HG02884 (cell line): ENCODE results near the gene DCHS2.

ENCODE experiments used
- ATAC-seq: cut with Tn5 transposase; IDR thresholded peaks from one replicate; pipeline ENCODE4 v1.9.1; 2021; ENCODE audit warnings: mild to moderate bottlenecking, moderate library complexity; ENCODE audit not compliant: unreplicated experiment

The DCHS2 gene, protein sequence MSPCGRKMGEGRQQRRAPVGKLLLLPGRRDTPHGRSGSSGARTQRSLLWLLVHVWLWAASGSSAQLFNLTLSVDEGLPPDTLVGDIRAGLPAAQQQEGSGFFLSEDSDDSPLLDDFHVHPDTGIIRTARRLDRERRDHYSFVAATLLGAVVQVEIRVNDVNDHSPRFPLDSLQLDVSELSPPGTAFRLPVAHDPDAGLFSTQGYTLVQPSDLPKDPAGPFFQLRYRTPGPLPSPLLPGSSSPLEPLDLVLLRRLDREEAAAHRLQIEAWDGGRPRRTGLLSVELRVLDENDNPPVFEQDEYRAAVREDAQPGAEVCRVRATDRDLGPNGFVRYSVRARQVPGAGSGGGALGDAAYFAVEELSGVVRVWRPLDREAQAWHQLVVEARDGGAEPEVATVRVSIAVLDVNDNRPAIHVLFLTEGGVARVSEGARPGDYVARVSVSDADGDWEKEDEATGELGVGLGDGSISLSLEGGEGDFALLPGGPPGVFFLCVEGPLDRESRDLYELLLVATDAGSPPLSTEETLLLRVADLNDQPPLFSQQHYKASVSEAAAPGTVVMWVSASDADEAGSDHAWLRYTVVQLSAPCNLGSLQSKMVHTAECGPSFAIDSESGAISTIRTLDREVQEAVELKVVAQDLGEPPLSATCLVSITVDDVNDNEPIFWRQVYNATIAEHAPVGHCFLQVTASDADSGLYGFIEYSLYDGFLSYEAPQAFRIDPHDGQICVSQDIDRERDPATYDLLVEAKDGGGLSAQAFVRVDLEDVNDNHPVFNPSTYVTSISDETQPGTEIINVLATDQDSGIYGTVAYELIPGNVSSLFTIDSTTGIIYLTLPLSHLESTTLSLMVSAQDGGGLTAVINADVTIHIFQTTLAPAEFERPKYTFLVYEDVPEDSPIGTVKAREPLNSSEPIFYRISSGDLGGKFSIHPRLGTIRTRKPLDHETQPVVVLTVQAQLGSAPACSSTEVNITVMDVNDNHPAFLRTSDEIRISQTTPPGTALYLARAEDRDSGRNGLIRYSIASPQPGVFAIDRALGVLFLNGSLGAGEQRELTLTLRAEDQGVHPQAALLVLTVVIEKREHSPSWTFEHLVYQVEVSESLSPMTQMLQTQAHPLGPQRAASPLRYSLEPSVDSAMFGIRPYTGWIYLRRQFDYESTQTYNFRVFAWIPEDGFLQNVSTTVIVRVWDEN (N-terminal part only)

GRCh38 chr4:154491341-154492271 is at the start of gene DCHS2:
DCHS2 (minus strand) TSS chr4:154491799; CDS start chr4:154491355, 444 bp downstream.
- peak; percentile 53 for ATAC-seq

- ATAC-seq: no peak
These were observed 42.7 kb upstream of the DCHS2 start for GRCh38 chr4:154534296-154534695.

- ATAC-seq: no peak
These were observed 38.3 kb upstream of the DCHS2 start for GRCh38 chr4:154529728-154530519.

- no peak for ATAC-seq
These were observed 37.3 kb upstream of the DCHS2 start for GRCh38 chr4:154528869-154529268.

DNA sequence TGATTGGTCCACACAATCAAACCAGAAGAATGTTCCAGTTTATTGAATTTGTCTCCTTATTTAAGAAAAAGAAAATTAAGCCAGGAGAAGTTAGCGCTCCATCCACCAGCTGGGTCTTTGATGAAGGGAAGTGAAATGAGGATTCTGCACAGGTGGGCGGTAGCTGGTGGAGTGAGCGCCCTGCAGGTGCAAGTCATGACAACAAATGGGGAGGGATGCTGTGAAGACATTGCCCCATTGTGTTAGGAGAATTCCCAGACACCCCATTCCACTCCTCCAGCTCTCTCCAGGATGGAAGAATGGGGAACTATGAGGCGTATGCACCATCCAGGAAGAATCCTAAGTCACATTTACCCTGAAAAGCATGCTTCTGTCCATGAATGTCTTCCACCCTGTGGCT is 35.7 kb upstream of the DCHS2 start:
- ATAC-seq: no peak

DNA sequence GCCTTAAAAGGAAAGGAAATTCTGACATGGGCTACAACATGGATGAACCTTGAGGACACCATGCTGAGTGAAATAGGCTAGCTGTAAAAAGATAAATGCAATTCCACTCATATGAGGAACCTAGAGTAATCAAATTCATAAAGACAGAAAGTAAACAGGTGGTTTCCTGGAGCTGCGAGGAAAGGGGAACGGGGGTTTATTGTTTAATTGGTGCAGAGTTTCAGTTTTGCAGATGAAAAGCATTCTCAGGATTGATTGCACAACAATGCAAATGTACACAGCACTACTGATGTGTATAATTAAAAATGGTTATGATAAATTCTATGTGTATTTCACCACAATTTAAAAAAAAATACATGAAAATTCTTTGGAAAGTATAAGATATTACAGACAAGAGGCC is 34.6 kb upstream of the DCHS2 start:
- no peak for ATAC-seq

DNA sequence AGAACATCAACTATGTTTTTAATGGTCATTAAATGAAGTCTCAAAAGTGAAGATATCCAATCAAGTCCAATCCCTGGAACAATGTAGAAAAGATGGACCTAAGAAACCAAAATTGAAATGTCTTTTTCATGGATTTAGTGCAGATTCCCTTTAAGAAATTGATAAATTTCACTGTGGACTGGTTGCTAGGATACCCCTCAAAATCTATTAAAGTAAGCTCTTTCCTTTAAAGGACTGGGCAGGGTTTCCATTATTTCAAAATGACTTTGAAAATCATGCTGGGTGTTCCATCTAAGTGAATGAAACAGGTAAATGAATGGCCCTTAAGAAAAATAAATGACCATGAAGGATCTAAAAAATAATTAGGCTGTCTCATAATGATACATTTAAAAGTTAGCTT is 30.0 kb upstream of the DCHS2 start:
- ATAC-seq: no peak

DNA sequence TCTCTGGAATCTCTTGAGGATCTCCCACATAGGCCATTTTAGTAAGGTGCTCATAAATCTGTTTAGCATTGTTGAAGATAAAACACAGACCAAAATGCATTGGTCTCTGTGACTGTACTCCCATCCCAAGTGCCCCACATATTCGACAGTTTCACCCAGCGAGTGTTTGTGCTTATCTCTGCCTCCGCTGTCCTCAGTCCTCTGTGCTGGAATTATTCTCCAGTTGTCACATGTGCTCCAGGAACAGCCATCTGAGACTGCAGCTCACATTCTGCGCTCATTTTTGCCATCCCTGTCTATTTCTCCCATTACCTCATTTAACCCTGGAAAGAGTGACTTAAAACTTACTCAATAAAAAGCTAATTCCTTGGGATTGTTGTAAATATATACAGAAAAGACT is 27.6 kb upstream of the DCHS2 start:
- no peak for ATAC-seq

GRCh38 chr4:154517591-154517990 is 26.0 kb upstream of the DCHS2 start:
- no peak for ATAC-seq

DNA sequence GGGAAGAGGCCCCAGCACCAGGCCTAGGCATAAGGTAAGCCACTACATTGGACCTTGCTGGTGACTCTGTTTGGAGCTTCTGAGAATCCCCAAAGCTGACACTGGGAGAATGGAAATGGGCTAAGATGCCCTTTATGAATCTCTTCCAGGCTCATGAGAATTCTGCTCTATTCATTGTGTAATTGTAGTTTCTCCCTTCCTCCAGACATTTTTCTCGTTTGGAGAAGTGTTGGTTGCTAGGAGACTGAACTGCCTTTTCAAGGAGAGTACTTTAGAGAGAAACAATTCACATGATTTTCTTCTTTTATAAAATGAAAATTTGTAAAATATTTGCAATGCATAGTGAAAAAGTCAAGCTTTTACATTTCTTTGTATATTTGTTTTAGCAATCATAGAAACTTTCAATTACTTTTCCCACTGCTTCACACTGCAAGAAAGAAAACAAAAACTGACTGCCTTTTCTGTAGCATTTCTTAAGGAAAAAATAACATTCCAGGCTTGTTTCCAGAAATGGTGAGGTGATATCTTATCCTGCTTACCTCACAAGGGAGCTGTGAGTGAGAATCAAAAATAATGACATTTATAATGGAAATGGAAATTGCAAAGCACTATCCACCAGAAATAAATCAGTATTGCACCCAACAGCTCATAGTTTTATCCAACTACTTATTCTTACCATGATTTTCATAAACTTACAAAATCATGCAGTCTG is 24.9 kb upstream of the DCHS2 start:
- ATAC-seq: no peak

DNA sequence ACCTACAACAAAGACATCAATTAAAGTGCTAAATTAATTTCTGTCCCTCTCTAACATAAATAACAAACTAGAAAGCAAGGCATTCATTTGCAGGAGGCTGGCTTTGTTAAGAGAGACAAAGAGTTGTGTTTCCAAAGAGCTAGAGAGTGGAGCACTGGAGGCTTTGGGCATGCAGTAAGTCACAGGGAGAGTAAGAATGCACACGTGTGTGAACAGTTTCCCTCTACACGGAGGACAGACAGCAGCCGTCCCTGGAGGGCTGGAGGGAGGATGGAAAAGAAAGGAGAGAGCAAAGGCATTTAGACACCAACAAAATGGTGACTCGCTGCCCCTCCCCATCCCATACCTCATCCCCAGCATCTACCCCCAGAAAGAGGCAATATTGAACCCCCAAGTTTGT is 20.4 kb upstream of the DCHS2 start:
- no peak for ATAC-seq

DNA sequence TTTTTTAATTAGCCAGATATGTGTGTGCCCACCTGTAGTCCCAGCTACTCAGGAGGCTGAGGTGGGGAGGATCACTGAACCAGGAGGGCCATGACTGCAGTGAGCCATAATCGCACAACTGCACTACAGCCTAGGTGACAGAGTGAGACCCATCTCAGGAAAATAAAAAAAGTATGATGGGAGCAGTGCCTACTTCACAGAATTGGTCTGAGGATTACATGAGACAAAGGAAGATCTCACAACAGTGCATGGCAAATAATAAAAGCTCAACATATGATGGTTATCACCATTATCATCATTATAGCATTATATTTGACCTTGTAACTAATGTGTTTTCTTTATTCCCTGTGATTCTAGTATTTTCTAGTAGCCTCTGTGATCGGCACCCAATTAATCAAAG is 19.9 kb upstream of the DCHS2 start:
- no peak for ATAC-seq

- no peak for ATAC-seq
These were observed 15.6 kb upstream of the DCHS2 start for GRCh38 chr4:154507156-154507555.

- no peak for ATAC-seq
These were observed 14.7 kb upstream of the DCHS2 start for GRCh38 chr4:154506253-154506652.

DNA sequence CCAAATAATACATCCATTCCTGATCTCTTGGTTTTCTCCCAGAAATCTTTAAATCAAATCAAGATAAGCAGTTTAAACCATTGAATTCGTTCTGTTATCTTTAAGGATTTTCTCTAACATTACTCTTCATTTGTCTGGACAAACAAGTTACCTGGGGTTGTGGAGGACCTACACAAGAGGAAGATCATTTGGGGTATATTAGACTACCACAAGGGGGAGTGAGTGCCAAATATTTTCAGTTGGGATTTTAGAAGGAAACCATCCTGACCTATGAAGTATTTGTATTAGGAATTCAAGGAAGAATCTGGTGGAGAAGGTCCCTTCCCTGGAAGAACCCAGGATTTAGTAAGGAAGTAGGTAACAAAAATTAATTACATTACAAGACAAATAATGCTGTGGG is 12.0 kb upstream of the DCHS2 start:
- ATAC-seq: no peak

GRCh38 chr4:154502111-154502510 is 10.5 kb upstream of the DCHS2 start:
- ATAC-seq: no peak

- no peak for ATAC-seq
These were observed 6.3 kb upstream of the DCHS2 start for GRCh38 chr4:154497889-154498288.

DNA sequence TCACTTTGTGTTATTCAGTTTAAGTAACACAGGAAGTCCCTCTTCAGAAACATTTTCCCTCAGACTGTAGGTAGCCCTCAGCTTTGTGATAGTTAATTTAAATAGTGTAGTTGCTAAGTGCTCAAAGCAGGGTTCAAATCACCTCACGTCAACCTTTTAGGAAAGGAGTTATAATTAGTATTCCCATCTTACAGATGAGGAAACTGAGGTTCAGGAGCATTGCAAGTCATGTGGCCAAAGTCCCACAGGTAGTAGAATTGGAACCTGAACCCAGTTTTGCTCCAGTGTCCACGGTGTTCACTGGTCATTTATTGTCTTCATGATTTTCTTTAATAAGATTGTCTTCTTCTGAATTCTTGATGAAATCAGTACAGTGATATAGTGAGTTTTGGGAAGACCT is 4.3 kb upstream of the DCHS2 start:
- ATAC-seq: no peak

GRCh38 chr4:154492288-154492687 is 689 bp upstream of the DCHS2 start:
- ATAC-seq: no peak
